Tibial nerve (tissue), 4 donors: Measurements from ENCODE around the gene ASTN2. TPM values are rescaled to one million over a fixed set of nuclear protein-coding genes. Genes with fewer than 3 reads are reported as not detected.

Experiments used
- DNase-seq, 2 donors: peaks; one replicate each; pipeline ENCODE4 v3.0.0-alpha.2; 2019; ENCODE audit warnings: low spot score in 2 of 2
- H3K27ac ChIP-seq, 4 donors: fragments of 200-600 bp; sonication (generic) in 3 of 4; one replicate each; pipeline ENCODE4 v1.5.1; 2017 to 2019; ENCODE audit warnings: mild to moderate bottlenecking in 1 of 4
- H3K27me3 ChIP-seq, 2 donors: fragments of 200-600 bp; sonication (generic) in 1 of 2; one replicate each; pipeline versions ENCODE4 v1.5.1 to v1.6.0; 2017 to 2019
- H3K36me3 ChIP-seq, 3 donors: fragments of 200-600 bp; sonication (generic); one replicate each; pipeline ENCODE4 v1.5.1; 2018 to 2019
- H3K4me1 ChIP-seq, 4 donors: fragments of 200-600 bp; sonication (generic) in 3 of 4; one replicate each; pipeline ENCODE4 v1.5.1; 2017 to 2019
- H3K4me3 ChIP-seq, 4 donors: fragments of 200-600 bp; sonication (generic) in 3 of 4; one replicate each; pipeline ENCODE4 v1.5.1; 2017 to 2019; ENCODE audit warnings: mild to moderate bottlenecking in 1 of 4, moderate library complexity in 1 of 4
- H3K9me3 ChIP-seq, 4 donors: fragments of 200-600 bp; sonication (generic) in 3 of 4; one replicate each; pipeline ENCODE4 v1.5.1; 2017 to 2019
- EP300 ChIP-seq, 2 donors: sonication (generic); formaldehyde crosslinking; IDR thresholded peaks; one replicate each; pipeline ENCODE4 v1.6.1; 2017; ENCODE audit warnings: antibody characterized with exemption in 2 of 2, mild to moderate bottlenecking in 1 of 2
- POLR2A ChIP-seq, 2 donors: fragments of 450-650 bp; IDR thresholded peaks; one replicate each; pipeline ENCODE4 v1.6.1; 2017; ENCODE audit warnings: antibody characterized with exemption in 2 of 2, mild to moderate bottlenecking in 2 of 2, moderate library complexity in 2 of 2
- WGBS, 2 donors: methylation state at CpG; one replicate each; pipeline ENCODE4 v1.1.5; 2018; 5-methylcytosine and 5-hydroxymethylcytosine counted together
- total RNA-seq, 4 donors: library from RNA; depleted of rRNA; stranded (reverse); fragments of >200 nt; gene quantifications; one replicate each; pipeline ENCODE4 v1.1.0, GENCODE V29; 2016
- TF ChIP-seq, protein P1 (sequence below), 5 experiments: fragments of 200-600 bp in 3 of 5; fragments of 450-650 bp in 2 of 5; sonication (generic) in 3 of 5; IDR thresholded peaks; one replicate each; pipeline ENCODE4 v1.5.1; 2016 to 2019; ENCODE audit warnings: antibody characterized with exemption in 5 of 5, mild to moderate bottlenecking in 3 of 5, moderate library complexity in 2 of 5

The ASTN2 gene
- total RNA-seq, 4 donors from 2014 or later = 9.0 to 14.9 (median 12.3) TPM

DNA sequence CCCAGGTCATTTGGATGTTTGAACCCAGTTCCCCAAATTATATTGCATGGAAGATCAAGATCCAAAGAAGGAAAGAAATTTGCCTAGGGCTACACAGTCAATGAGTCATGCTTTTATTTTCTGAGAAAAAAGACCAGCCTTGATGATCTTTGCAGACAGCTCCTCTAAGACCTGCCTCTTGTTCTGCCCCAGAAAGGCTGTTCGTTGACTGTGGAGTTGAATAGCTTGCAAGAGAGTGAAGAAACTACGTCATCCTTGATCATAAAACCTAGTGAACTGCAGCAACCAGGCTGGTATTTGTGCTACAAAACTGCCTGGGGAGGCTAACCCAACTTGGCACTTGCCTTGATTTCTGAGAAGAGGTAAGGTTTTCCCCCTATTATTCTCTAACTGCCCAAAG, 997.4 kb downstream of the ASTN2 start:
- H3K27ac ChIP-seq = no peak overlapping the region
- peaks cover 0 to 16% (median 0%) of the 10 kb centered on the region in 3 donors for H3K36me3 ChIP-seq
- no peaks in the 10 kb centered on the region for H3K9me3 ChIP-seq
- no peak for DNase-seq
- no peaks in the 10 kb centered on the region for H3K27me3 ChIP-seq
- H3K4me3 ChIP-seq = no peak overlapping the region
- TF ChIP-seq POLR2A (IDR thresholded peaks at IDR 0.05) (no peak), EP300 (IDR thresholded peaks at IDR 0.05) (no peak)
- TF ChIP-seq, protein P1, sequence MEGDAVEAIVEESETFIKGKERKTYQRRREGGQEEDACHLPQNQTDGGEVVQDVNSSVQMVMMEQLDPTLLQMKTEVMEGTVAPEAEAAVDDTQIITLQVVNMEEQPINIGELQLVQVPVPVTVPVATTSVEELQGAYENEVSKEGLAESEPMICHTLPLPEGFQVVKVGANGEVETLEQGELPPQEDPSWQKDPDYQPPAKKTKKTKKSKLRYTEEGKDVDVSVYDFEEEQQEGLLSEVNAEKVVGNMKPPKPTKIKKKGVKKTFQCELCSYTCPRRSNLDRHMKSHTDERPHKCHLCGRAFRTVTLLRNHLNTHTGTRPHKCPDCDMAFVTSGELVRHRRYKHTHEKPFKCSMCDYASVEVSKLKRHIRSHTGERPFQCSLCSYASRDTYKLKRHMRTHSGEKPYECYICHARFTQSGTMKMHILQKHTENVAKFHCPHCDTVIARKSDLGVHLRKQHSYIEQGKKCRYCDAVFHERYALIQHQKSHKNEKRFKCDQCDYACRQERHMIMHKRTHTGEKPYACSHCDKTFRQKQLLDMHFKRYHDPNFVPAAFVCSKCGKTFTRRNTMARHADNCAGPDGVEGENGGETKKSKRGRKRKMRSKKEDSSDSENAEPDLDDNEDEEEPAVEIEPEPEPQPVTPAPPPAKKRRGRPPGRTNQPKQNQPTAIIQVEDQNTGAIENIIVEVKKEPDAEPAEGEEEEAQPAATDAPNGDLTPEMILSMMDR (IDR thresholded peaks at IDR 0.05) = no peak
- 71 to 72% methylated on average over 2 of the region's 2 CpGs for WGBS, 2 donors
- H3K4me1 ChIP-seq = no peaks in the 10 kb centered on the region

DNA sequence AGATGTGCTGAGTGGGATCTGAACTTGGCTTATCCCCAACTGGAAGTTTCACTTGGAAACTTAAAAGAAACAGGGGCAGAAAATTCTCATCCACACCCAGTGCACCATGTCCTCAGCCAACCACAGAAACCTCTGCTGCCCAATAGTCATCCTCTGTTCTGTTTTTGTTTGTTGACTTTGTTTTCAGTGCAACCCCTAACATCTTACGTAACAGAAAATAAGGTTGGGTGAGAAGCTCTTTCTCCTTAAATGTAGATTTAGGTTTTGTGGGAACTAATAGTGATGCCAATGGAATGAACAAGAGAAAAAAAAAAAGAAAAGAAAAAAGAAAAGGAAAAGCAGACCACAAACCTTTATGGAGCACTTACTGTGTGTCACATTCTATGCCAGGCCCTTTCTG, 998.4 kb downstream of the ASTN2 start:
- TF ChIP-seq, protein P1 (IDR thresholded peaks at IDR 0.05) = no peak
- TF ChIP-seq EP300 (IDR thresholded peaks at IDR 0.05) = no peak
- no peak for TF ChIP-seq POLR2A (IDR thresholded peaks at IDR 0.05)
- no peaks in the 10 kb centered on the region for H3K9me3 ChIP-seq
- 81 to 82% methylated on average over 1 of the region's 1 CpG for WGBS, 2 donors

DNA sequence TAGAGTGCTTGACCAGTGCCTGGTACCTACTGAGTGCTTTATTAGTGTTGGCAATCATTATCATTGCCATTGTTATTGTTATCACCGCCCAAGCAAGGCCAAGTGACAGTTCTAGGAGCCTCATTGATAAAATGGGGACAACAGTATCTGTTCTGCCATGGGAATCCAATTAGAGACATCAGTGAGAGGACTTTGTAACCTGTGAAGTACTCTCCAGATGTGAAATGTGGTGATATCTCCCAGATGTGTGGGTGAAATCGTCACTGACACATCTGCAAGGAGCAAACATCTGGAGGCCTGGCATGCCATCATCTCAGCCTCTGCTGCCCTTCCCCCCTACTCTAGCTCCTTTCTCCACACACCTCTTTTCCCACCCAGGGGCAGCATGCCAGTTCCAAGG, 1000.5 kb downstream of the ASTN2 start:
- Histone ChIP-seq H3K9me3 (no peaks in the 10 kb centered on the region), H3K27me3 (no peaks in the 10 kb centered on the region), H3K27ac (no peak overlapping the region), H3K36me3 (peaks cover 0 to 9% (median 0%) of the 10 kb centered on the region in 3 donors), H3K4me3 (no peak overlapping the region), H3K4me1 (no peaks in the 10 kb centered on the region)
- 64 to 80% methylated on average over 2 of the region's 2 CpGs for WGBS, 2 donors
- TF ChIP-seq EP300 (IDR thresholded peaks at IDR 0.05) (no peak), POLR2A (IDR thresholded peaks at IDR 0.05) (no peak)
- TF ChIP-seq, protein P1 (IDR thresholded peaks at IDR 0.05) = no peak
- DNase-seq = no peak

More for the DNA sequence above, 998.4 kb downstream of the ASTN2 start:
- Histone ChIP-seq H3K27ac (no peak overlapping the region), H3K4me3 (no peak overlapping the region), H3K36me3 (peaks cover 0 to 16% (median 0%) of the 10 kb centered on the region in 3 donors), H3K4me1 (no peaks in the 10 kb centered on the region), H3K27me3 (no peaks in the 10 kb centered on the region)
- no peak for DNase-seq

DNA sequence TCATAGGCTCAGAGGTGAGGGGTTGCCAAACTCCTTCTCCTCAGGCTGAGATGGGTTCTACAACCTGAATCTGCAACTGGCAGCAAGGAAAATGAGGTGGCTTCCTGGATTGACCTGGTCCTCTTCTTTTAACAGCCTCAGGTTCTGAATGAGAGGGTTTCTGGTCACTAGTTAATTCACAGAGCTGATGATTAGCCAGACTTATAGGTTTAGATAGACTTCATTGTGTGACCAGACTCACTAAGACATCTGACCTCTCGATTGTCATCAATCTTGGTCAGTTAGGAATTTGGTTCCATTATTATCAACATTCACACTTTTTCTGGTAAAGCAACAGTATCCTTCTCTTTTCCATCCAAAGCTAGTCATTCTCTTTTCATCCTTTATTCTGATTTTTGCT, 1003.4 kb downstream of the ASTN2 start:
- no peaks in the 10 kb centered on the region for H3K36me3 ChIP-seq
- no peaks in the 10 kb centered on the region for H3K27me3 ChIP-seq
- no peak overlapping the region for H3K4me3 ChIP-seq
- no peaks in the 10 kb centered on the region for H3K9me3 ChIP-seq
- H3K27ac ChIP-seq = no peak overlapping the region
- WGBS, 2 donors = 79 to 93% methylated on average over 1 of the region's 1 CpG
- H3K4me1 ChIP-seq = no peaks in the 10 kb centered on the region
- TF ChIP-seq, protein P1 (IDR thresholded peaks at IDR 0.05) = no peak
- TF ChIP-seq POLR2A (IDR thresholded peaks at IDR 0.05) (no peak), EP300 (IDR thresholded peaks at IDR 0.05) (no peak)
- no peak for DNase-seq

DNA sequence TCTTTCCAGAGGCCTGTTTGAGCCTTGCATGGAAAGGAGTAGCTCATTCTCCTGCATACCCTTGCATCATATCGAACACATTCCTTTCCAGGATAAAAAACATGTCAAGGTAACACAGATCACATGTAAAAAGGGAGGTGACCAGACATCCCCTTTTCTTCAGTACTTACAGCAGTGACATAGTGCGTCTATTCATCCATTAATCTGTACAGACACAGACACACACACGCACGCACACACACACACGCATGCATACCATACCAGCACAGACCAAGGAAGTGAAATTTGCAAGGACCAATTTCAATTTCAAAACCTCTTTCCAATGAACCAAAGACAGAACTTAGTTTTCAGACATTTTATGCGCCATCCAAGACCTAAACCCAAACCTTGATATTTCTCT, 1005.2 kb downstream of the ASTN2 start:
- no peak for TF ChIP-seq EP300 (IDR thresholded peaks at IDR 0.05)
- TF ChIP-seq, protein P1 (IDR thresholded peaks at IDR 0.05) = no peak
- no peak for TF ChIP-seq POLR2A (IDR thresholded peaks at IDR 0.05)

More for the DNA sequence above, 1005.2 kb downstream of the ASTN2 start:
- no peak for DNase-seq
- Histone ChIP-seq H3K36me3 (no peaks in the 10 kb centered on the region), H3K4me1 (no peaks in the 10 kb centered on the region), H3K27me3 (no peaks in the 10 kb centered on the region), H3K4me3 (no peak overlapping the region), H3K27ac (no peak overlapping the region), H3K9me3 (no peaks in the 10 kb centered on the region)
- 84 to 88% methylated on average over 6 of the region's 6 CpGs for WGBS, 2 donors
